Kidney epithelial cell (primary cell): ENCODE results near the gene SP7. TPM values are rescaled to one million over a fixed set of nuclear protein-coding genes. Genes with fewer than 3 reads are reported as not detected.
"Not testable (repeated sequence)": the region's sequence is repeated elsewhere in the genome, so short reads cannot be mapped to it uniquely, and the experiment has no call there.

Experiments used
- DNase-seq: peaks from one replicate; pipeline ENCODE4 v3.0.0-alpha.2; 2010; ENCODE audit warnings: low read depth
- H3K27me3 ChIP-seq: 2 replicates; pipeline ENCODE4 v1.6.0; 2011; ENCODE audit warnings: low read length; ENCODE audit not compliant: control insufficient read depth, insufficient read depth
- H3K36me3 ChIP-seq: 2 replicates; pipeline ENCODE4 v1.5.1; 2011; ENCODE audit warnings: low read length; ENCODE audit not compliant: control insufficient read depth, insufficient read depth
- H3K4me3 ChIP-seq: 2 replicates; pipeline ENCODE4 v1.5.1; 2011; ENCODE audit warnings: low read depth, mild to moderate bottlenecking, control low read depth, low read length
- CTCF ChIP-seq: IDR thresholded peaks from 2 replicates; pipeline ENCODE4 v1.5.1; 2011; ENCODE audit warnings: mild to moderate bottlenecking, moderate library complexity, low read length, control low read depth, inconsistent platforms; ENCODE audit not compliant: insufficient read depth, poor library complexity, severe bottlenecking
- total RNA-seq: library from RNA; depleted of rRNA; stranded (reverse); fragments of >200 nt; gene quantifications from 2 replicates; pipeline ENCODE4 v1.2.3, GENCODE V29; 2015

SP7 gene
- total RNA-seq, 1 donor from 2014 or later = not detected

- no peaks in the 10 kb centered on the region for H3K36me3 ChIP-seq
Measured at GRCh38 chr12:53333845-53334244, 2.3 kb downstream of the SP7 start.

GRCh38 chr12:53333289-53333688, 2.9 kb downstream of the SP7 start:
- DNase-seq = no peak
- no peak overlapping the region for H3K4me3 ChIP-seq
- H3K36me3 ChIP-seq = no peaks in the 10 kb centered on the region
- H3K27me3 ChIP-seq = peaks cover 40% of the 10 kb centered on the region
- TF ChIP-seq CTCF = no peak

More at GRCh38 chr12:53333845-53334244, 2.3 kb downstream of the SP7 start:
- no peak for TF ChIP-seq CTCF
- DNase-seq = no peak
- H3K4me3 ChIP-seq = no peak overlapping the region
- peaks cover 39% of the 10 kb centered on the region for H3K27me3 ChIP-seq

- DNase-seq = no peak
- H3K36me3 ChIP-seq = no peaks in the 10 kb centered on the region
- peaks cover 41% of the 10 kb centered on the region for H3K27me3 ChIP-seq
- TF ChIP-seq CTCF = no peak
- no peak overlapping the region for H3K4me3 ChIP-seq
Measured at GRCh38 chr12:53332744-53333143, 3.4 kb downstream of the SP7 start.

- DNase-seq, H3K36me3 ChIP-seq, H3K4me3 ChIP-seq: not testable (repeated sequence)
- peaks cover 37% of the 10 kb centered on the region for H3K27me3 ChIP-seq
Measured at GRCh38 chr12:53332339-53332738, 3.8 kb downstream of the SP7 start.

GRCh38 chr12:53330671-53331070, 5.5 kb downstream of the SP7 start:
- no peak for TF ChIP-seq CTCF
- peaks cover 25% of the 10 kb centered on the region for H3K27me3 ChIP-seq
- no peak for DNase-seq

GRCh38 chr12:53328043-53328435, 8.1 kb downstream of the SP7 start:
- TF ChIP-seq CTCF = no peak
- Histone ChIP-seq H3K4me3 (no peak overlapping the region), H3K27me3 (peaks cover 20% of the 10 kb centered on the region), H3K36me3 (no peaks in the 10 kb centered on the region)
- DNase-seq = no peak

More at GRCh38 chr12:53330671-53331070, 5.5 kb downstream of the SP7 start:
- Histone ChIP-seq H3K36me3 (no peaks in the 10 kb centered on the region), H3K4me3 (no peak overlapping the region)
